Measurements from ENCODE around the gene CNTNAP5. TPM values are rescaled to one million over a fixed set of nuclear protein-coding genes. Genes with fewer than 3 reads are reported as not detected.
"Not testable (repeated sequence)": the region's sequence is repeated elsewhere in the genome, so short reads cannot be mapped to it uniquely, and the experiment has no call there.

The CNTNAP5 gene
- total RNA-seq, 2 experiments from 2014 or later: not detected

GRCh38 chr2:124343827-124344498, 318.9 kb downstream of the CNTNAP5 start:
- Mint-ChIP-seq H3K27ac (no peak overlapping the region), H3K4me1 (no peaks in the 10 kb centered on the region), H3K9me3 (peaks cover 6% of the 10 kb centered on the region), H3K4me3 (no peak overlapping the region), H3K27me3 (no peaks in the 10 kb centered on the region), H3K36me3 (ENCODE audit: low read depth) (no peaks in the 10 kb centered on the region)
- DNase-seq: no peak
- ChIA-PET POLR2A (no interaction called here), CTCF (no interaction called here)

GRCh38 chr2:124347209-124347608, 322.1 kb downstream of the CNTNAP5 start:
- peaks cover 2% of the 10 kb centered on the region for H3K9me3 Mint-ChIP-seq
- no peaks in the 10 kb centered on the region for H3K4me1 Mint-ChIP-seq
- DNase-seq: no peak
- H3K27ac Mint-ChIP-seq: no peak overlapping the region
- ChIA-PET POLR2A (no interaction called here), CTCF (no interaction called here)
- H3K4me3 Mint-ChIP-seq: no peak overlapping the region
- no peaks in the 10 kb centered on the region for H3K36me3 Mint-ChIP-seq (ENCODE audit: low read depth)
- H3K27me3 Mint-ChIP-seq: no peaks in the 10 kb centered on the region

GRCh38 chr2:124353656-124354055, 328.6 kb downstream of the CNTNAP5 start:
- Mint-ChIP-seq H3K36me3 (ENCODE audit: low read depth) (no peaks in the 10 kb centered on the region), H3K27ac (no peak overlapping the region), H3K4me1 (no peaks in the 10 kb centered on the region), H3K4me3 (no peak overlapping the region), H3K9me3 (no peaks in the 10 kb centered on the region), H3K27me3 (no peaks in the 10 kb centered on the region)
- no peak for DNase-seq
- CTCF ChIA-PET: interaction anchor here (0.7 kb wide), 1 partner anchor 394 kb away, joined by 4 read pairs; no protein-coding TSS in a partner anchor
- POLR2A ChIA-PET: no interaction called here

GRCh38 chr2:124354466-124354865, 329.4 kb downstream of the CNTNAP5 start:
- H3K4me1 Mint-ChIP-seq: no peaks in the 10 kb centered on the region
- no peaks in the 10 kb centered on the region for H3K27me3 Mint-ChIP-seq
- CTCF ChIA-PET: no interaction called here
- POLR2A ChIA-PET: no interaction called here
- H3K36me3 Mint-ChIP-seq (ENCODE audit: low read depth): no peaks in the 10 kb centered on the region
- no peak overlapping the region for H3K4me3 Mint-ChIP-seq
- H3K27ac Mint-ChIP-seq: no peak overlapping the region
- no peaks in the 10 kb centered on the region for H3K9me3 Mint-ChIP-seq
- no peak for DNase-seq

- H3K27me3 Mint-ChIP-seq; CTCF ChIA-PET; H3K27ac Mint-ChIP-seq; H3K4me1 Mint-ChIP-seq; H3K36me3 Mint-ChIP-seq (ENCODE audit: low read depth); H3K4me3 Mint-ChIP-seq; DNase-seq; POLR2A ChIA-PET; H3K9me3 Mint-ChIP-seq: not testable (repeated sequence)
These were observed 336.9 kb downstream of the CNTNAP5 start for GRCh38 chr2:124361966-124362365.

GRCh38 chr2:124369181-124369580, 344.1 kb downstream of the CNTNAP5 start:
- Mint-ChIP-seq H3K27me3 (no peaks in the 10 kb centered on the region), H3K4me1 (no peaks in the 10 kb centered on the region), H3K4me3 (no peak overlapping the region), H3K9me3 (peaks cover 12% of the 10 kb centered on the region), H3K27ac (no peak overlapping the region), H3K36me3 (ENCODE audit: low read depth) (no peaks in the 10 kb centered on the region)
- ChIA-PET CTCF (no interaction called here), POLR2A (no interaction called here)
- DNase-seq: no peak

- Mint-ChIP-seq H3K9me3 (no peaks in the 10 kb centered on the region), H3K36me3 (ENCODE audit: low read depth) (no peaks in the 10 kb centered on the region), H3K27me3 (no peaks in the 10 kb centered on the region), H3K4me1 (no peaks in the 10 kb centered on the region), H3K4me3 (no peak overlapping the region), H3K27ac (no peak overlapping the region)
- ChIA-PET CTCF (no interaction called here), POLR2A (no interaction called here)
- DNase-seq: no peak
These were observed 355.2 kb downstream of the CNTNAP5 start for GRCh38 chr2:124380221-124380749.

GRCh38 chr2:124382067-124382618, 357.1 kb downstream of the CNTNAP5 start:
- Mint-ChIP-seq H3K4me3 (no peak overlapping the region), H3K9me3 (no peaks in the 10 kb centered on the region), H3K4me1 (no peaks in the 10 kb centered on the region), H3K27me3 (no peaks in the 10 kb centered on the region), H3K36me3 (ENCODE audit: low read depth) (no peaks in the 10 kb centered on the region), H3K27ac (no peak overlapping the region)
- ChIA-PET POLR2A (no interaction called here), CTCF (no interaction called here)
- DNase-seq: no peak

- DNase-seq: no peak
- Mint-ChIP-seq H3K27me3 (no peaks in the 10 kb centered on the region), H3K4me1 (no peaks in the 10 kb centered on the region), H3K36me3 (ENCODE audit: low read depth) (no peaks in the 10 kb centered on the region), H3K27ac (no peak overlapping the region), H3K4me3 (no peak overlapping the region), H3K9me3 (peaks cover under 1% of the 10 kb centered on the region)
- ChIA-PET POLR2A (no interaction called here), CTCF (no interaction called here)
These were observed 370.9 kb downstream of the CNTNAP5 start for GRCh38 chr2:124395961-124396360.

GRCh38 chr2:124402274-124402673, 377.2 kb downstream of the CNTNAP5 start:
- Mint-ChIP-seq H3K4me1 (no peaks in the 10 kb centered on the region), H3K36me3 (ENCODE audit: low read depth) (no peaks in the 10 kb centered on the region), H3K27me3 (no peaks in the 10 kb centered on the region), H3K4me3 (no peak overlapping the region), H3K9me3 (peaks cover 9% of the 10 kb centered on the region), H3K27ac (no peak overlapping the region)
- DNase-seq: no peak
- CTCF ChIA-PET: no interaction called here
- POLR2A ChIA-PET: no interaction called here

- H3K27ac Mint-ChIP-seq; H3K4me1 Mint-ChIP-seq; H3K4me3 Mint-ChIP-seq; CTCF ChIA-PET; POLR2A ChIA-PET; DNase-seq; H3K9me3 Mint-ChIP-seq; H3K27me3 Mint-ChIP-seq; H3K36me3 Mint-ChIP-seq (ENCODE audit: low read depth): not testable (repeated sequence)
These were observed 382.9 kb downstream of the CNTNAP5 start for GRCh38 chr2:124407836-124408534.

- no peak overlapping the region for H3K4me3 Mint-ChIP-seq
- H3K27ac Mint-ChIP-seq: no peak overlapping the region
- DNase-seq: no peak
- H3K27me3 Mint-ChIP-seq: no peaks in the 10 kb centered on the region
- H3K9me3 Mint-ChIP-seq: peaks cover 25% of the 10 kb centered on the region
- no peaks in the 10 kb centered on the region for H3K36me3 Mint-ChIP-seq (ENCODE audit: low read depth)
- ChIA-PET POLR2A (no interaction called here), CTCF (no interaction called here)
- H3K4me1 Mint-ChIP-seq: no peaks in the 10 kb centered on the region
These were observed 399.0 kb downstream of the CNTNAP5 start for GRCh38 chr2:124424074-124424473.

GRCh38 chr2:124426122-124426521, 401.0 kb downstream of the CNTNAP5 start:
- Mint-ChIP-seq H3K4me1 (no peaks in the 10 kb centered on the region), H3K36me3 (ENCODE audit: low read depth) (no peaks in the 10 kb centered on the region), H3K9me3 (peaks cover 25% of the 10 kb centered on the region), H3K4me3 (no peak overlapping the region), H3K27me3 (no peaks in the 10 kb centered on the region), H3K27ac (no peak overlapping the region)
- ChIA-PET POLR2A (no interaction called here), CTCF (no interaction called here)
- no peak for DNase-seq

GRCh38 chr2:124426625-124427024, 401.5 kb downstream of the CNTNAP5 start:
- Mint-ChIP-seq H3K9me3 (peaks cover 25% of the 10 kb centered on the region), H3K27ac (no peak overlapping the region), H3K4me1 (no peaks in the 10 kb centered on the region), H3K27me3 (no peaks in the 10 kb centered on the region), H3K4me3 (no peak overlapping the region), H3K36me3 (ENCODE audit: low read depth) (no peaks in the 10 kb centered on the region)
- DNase-seq: no peak
- CTCF ChIA-PET: no interaction called here
- POLR2A ChIA-PET: no interaction called here

All from activated CD4-positive, alpha-beta memory T cell treated with anti-CD3 and anti-CD28 coated beads, Interleukin-2, amount 10 ng/mL, durations not matched to agents 7 days and 5 days (primary cell).